GM12878 (cell line): ENCODE data around the gene BGLAP. TPM values are rescaled to one million over a fixed set of nuclear protein-coding genes. Genes with fewer than 3 reads are reported as not detected.

Source experiments
- ATAC-seq: fragments of 200-7000 bp; cut with Tn5 transposase; 3 replicates; pipeline ENCODE4 v1.9.1; 2020; ENCODE audit warnings: mild to moderate bottlenecking, moderate library complexity
- BruUV-seq: library from RNA; stranded (reverse); fragments of 400-500 nt; replicated peaks from 2 replicates; lab custom pipeline; 2021; lab: Mats Ljungman, UMichigan
- CTCF ChIA-PET: fragments of 300-600 bp; sonication (Branson Sonifier 250); formaldehyde crosslinking; extraction: SDS; loops from one replicate; lab custom pipeline; 2021; ENCODE audit warnings: inconsistent platforms; lab: Yijun Ruan, JAX
- POLR2A ChIA-PET: fragments of 350-600 bp; formaldehyde crosslinking; extraction: SDS; loops from one replicate; lab custom pipeline; 2021; ENCODE audit warnings: inconsistent platforms; lab: Charles Lee
- RAD21 ChIA-PET: fragments of 300-600 bp; sonication (Branson Sonifier 250); formaldehyde crosslinking; loops from one replicate; lab custom pipeline; 2023; ENCODE audit warnings: antibody characterized with exemption; ENCODE audit not compliant: unreplicated experiment; lab: Charles Lee
- SMC1A ChIA-PET: fragments of 300-600 bp; sonication (Branson Sonifier 250); formaldehyde crosslinking; loops from one replicate; lab custom pipeline; 2023; ENCODE audit not compliant: unreplicated experiment, uncharacterized antibody; lab: Charles Lee
- DNase-seq: peaks from one replicate; pipeline ENCODE4 v3.0.0-alpha.2; 2011; ENCODE audit warnings: low read depth, low spot score
- FAIRE-seq: peaks from 3 replicates; lab custom pipeline; 2011; peaks lifted over from hg19 to GRCh38; lab: Jason Lieb, UNC
- H2AFZ ChIP-seq: 2 replicates; pipeline ENCODE4 v1.6.0; 2011; ENCODE audit warnings: low read depth, low read length, control low read depth; ENCODE audit not compliant: control insufficient read depth
- H3K27ac ChIP-seq: 2 replicates; pipeline ENCODE4 v1.5.1; 2011; ENCODE audit warnings: control low read depth; ENCODE audit not compliant: control insufficient read depth, insufficient read depth
- H3K27me3 ChIP-seq, 2 experiments: replicated peaks in 1 of 2; 2 replicates each; pipeline versions ENCODE4 v1.6.0 to v1.6.1; 2011; ENCODE audit warnings: low read length in 1 of 2; ENCODE audit not compliant: control insufficient read depth in 2 of 2, insufficient read depth in 2 of 2
- H3K36me3 ChIP-seq, 2 experiments: 2 replicates each; pipeline ENCODE4 v1.5.1; 2011; ENCODE audit warnings: low read length in 1 of 2; ENCODE audit not compliant: control insufficient read depth in 2 of 2, insufficient read depth in 2 of 2
- H3K4me1 ChIP-seq: 2 replicates; pipeline ENCODE4 v1.6.1; 2011; ENCODE audit warnings: mild to moderate bottlenecking, low read length, moderate library complexity, mixed read lengths; ENCODE audit not compliant: control insufficient read depth, insufficient read depth
- H3K4me2 ChIP-seq: 2 replicates; pipeline ENCODE4 v1.6.0; 2011; ENCODE audit warnings: control low read depth; ENCODE audit not compliant: control insufficient read depth, insufficient read depth
- H3K4me3 ChIP-seq: fragments of 200-600 bp; sonication (generic); 2 replicates; pipeline ENCODE4 v1.5.1; 2016
- H3K79me2 ChIP-seq: 2 replicates; pipeline ENCODE4 v1.6.0; 2011; ENCODE audit warnings: low read length; ENCODE audit not compliant: control insufficient read depth, insufficient read depth
- H3K9ac ChIP-seq: 2 replicates; pipeline ENCODE4 v1.8.0; 2011; ENCODE audit warnings: low read length, control low read depth, mixed read lengths; ENCODE audit not compliant: control insufficient read depth, insufficient read depth
- H3K9me3 ChIP-seq: replicated peaks from 3 replicates; pipeline ENCODE4 v1.5.1; 2011; ENCODE audit warnings: mild to moderate bottlenecking, low read length; ENCODE audit not compliant: control insufficient read depth, insufficient read depth
- H4K20me1 ChIP-seq: 2 replicates; pipeline ENCODE4 v1.6.0; 2011; ENCODE audit not compliant: control insufficient read depth, insufficient read depth
- FOS ChIP-seq: IDR thresholded peaks from 3 replicates; pipeline ENCODE4 v1.6.1; 2011; ENCODE audit warnings: borderline replicate concordance; ENCODE audit not compliant: insufficient read length; ENCODE audit errors: extremely low read depth
- PKNOX1 ChIP-seq: fragments of 450-650 bp; IDR thresholded peaks from 2 replicates; pipeline ENCODE4 v1.6.1; 2016; ENCODE audit warnings: mild to moderate bottlenecking
- WGBS: methylation state at CpG from one replicate; pipeline ENCODE4 v1.1.6; 2016; ENCODE audit warnings: low lambda C conversion rate; ENCODE audit not compliant: insufficient replicate concordance, insufficient coverage; ENCODE audit errors: missing lambda C conversion rate; 5-methylcytosine and 5-hydroxymethylcytosine counted together
- in situ Hi-C: fragments of 300-500 bp; cut with MboI; formaldehyde crosslinking; loops from 9 replicates; pipeline ENCODE4 v1.14.3; 2018; ENCODE audit warnings: mixed read lengths
- intact Hi-C: fragments of 100-400 bp; cut with micrococcal nuclease; formaldehyde crosslinking; loops from one replicate; pipeline ENCODE4 v1.14.2; 2022; ENCODE audit not compliant: unreplicated experiment
- polyA plus RNA-seq, 11 experiments: library from polyadenylated mRNA; depleted of rRNA in 4 of 11; unstranded in 6 of 11; stranded (reverse) in 5 of 11; fragments of >200 nt; fragmentation: Nextera tagmentation in 4 of 11; fragmentation: Illumina TruSeq in 1 of 11; extraction: Ambion mirVana in 4 of 11; extraction: Trizol in 1 of 11; gene quantifications; 1 replicate in 1 of 11; 2 replicates in 10 of 11; pipeline versions ENCODE4 v1.2.1 to v1.2.3, GENCODE V29; 2011 to 2016; ENCODE audit warnings: inconsistent platforms in 2 of 11, missing spikeins in 2 of 11, low read depth in 1 of 11
- total RNA-seq, 4 experiments: library from RNA; depleted of rRNA in 3 of 4; stranded (reverse); fragments of >200 nt in 3 of 4; fragmentation: Illumina TruSeq in 1 of 4; extraction: Trizol in 1 of 4; gene quantifications; 2 replicates each; pipeline versions ENCODE4 v1.2.1 to v1.2.3, GENCODE V29; 2013 to 2021
- TF ChIP-seq, protein P1 (sequence below): fragments of 450-650 bp; conservative IDR thresholded peaks from 2 replicates; pipeline ENCODE4 v1.6.1; 2017; ENCODE audit warnings: mild to moderate bottlenecking, moderate library complexity
- TF ChIP-seq, protein P2 (sequence below): IDR thresholded peaks from 2 replicates; pipeline ENCODE4 v1.6.1; 2011; ENCODE audit warnings: borderline replicate concordance, low read depth, mild to moderate bottlenecking, moderate library complexity, mixed read lengths, low read length; ENCODE audit not compliant: insufficient read depth; ENCODE audit errors: extremely low read length

Gene BGLAP
- total and polyA plus RNA-seq, 10 of the 15 experiments (the other 5 are each of a cell fraction or from before 2014, with no cell fraction given), result 0.20 to 1.8 (median 0.40) TPM; not detected in 3

DNA sequence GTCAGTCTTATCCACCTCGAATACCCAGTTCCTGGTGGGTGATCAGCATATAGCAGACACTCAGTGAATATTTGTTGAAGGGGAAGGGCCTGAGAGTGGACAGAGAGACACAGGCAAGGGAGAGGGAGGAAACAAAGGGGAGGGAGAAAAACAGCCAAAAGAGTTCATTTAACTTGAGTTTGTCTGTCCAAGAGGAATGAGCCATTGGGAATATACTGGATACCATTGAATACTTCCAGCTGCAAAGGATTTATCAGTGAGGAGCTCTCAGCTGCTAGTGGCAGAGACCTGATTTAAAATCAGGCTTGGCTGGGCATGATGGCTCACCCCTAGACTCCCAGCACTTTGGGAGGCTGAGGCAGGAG lies 11.5 kb upstream of the BGLAP start:
- H3K36me3 ChIP-seq, result peaks cover 3 to 4% of the 10 kb centered on the region in 2 experiments; a peak in 3 of 4 replicates
- no peak overlapping the region for H2AFZ ChIP-seq
- TF ChIP-seq, protein P1, sequence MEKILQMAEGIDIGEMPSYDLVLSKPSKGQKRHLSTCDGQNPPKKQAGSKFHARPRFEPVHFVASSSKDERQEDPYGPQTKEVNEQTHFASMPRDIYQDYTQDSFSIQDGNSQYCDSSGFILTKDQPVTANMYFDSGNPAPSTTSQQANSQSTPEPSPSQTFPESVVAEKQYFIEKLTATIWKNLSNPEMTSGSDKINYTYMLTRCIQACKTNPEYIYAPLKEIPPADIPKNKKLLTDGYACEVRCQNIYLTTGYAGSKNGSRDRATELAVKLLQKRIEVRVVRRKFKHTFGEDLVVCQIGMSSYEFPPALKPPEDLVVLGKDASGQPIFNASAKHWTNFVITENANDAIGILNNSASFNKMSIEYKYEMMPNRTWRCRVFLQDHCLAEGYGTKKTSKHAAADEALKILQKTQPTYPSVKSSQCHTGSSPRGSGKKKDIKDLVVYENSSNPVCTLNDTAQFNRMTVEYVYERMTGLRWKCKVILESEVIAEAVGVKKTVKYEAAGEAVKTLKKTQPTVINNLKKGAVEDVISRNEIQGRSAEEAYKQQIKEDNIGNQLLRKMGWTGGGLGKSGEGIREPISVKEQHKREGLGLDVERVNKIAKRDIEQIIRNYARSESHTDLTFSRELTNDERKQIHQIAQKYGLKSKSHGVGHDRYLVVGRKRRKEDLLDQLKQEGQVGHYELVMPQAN, result no peak
- TF ChIP-seq, protein P2, sequence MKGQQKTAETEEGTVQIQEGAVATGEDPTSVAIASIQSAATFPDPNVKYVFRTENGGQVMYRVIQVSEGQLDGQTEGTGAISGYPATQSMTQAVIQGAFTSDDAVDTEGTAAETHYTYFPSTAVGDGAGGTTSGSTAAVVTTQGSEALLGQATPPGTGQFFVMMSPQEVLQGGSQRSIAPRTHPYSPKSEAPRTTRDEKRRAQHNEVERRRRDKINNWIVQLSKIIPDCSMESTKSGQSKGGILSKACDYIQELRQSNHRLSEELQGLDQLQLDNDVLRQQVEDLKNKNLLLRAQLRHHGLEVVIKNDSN, result no peak
- TF ChIP-seq FOS (no peak), PKNOX1 (no peak)
- no peak overlapping the region for H3K27ac ChIP-seq
- FAIRE-seq (no peak), DNase-seq (no peak), ATAC-seq (no peak)
- no peaks in the 10 kb centered on the region for H4K20me1 ChIP-seq
- in situ Hi-C loops, result no loop called here
- no peak overlapping the region for H3K9ac ChIP-seq
- ChIA-PET CTCF (interaction anchor here (2.4 to 14.2 kb wide), 2 partner anchors 82 to 88 kb away, joined by 16 to 502 read pairs; partner anchors contain the start of gene SEMA4A), SMC1A (interaction anchor here (14.3 kb wide), 1 partner anchor 79 kb away, joined by 411 read pairs; the partner anchor contains the start of gene SEMA4A), POLR2A (no interaction called here), RAD21 (interaction anchor here (10.0 kb wide), 1 partner anchor 82 kb away, joined by 361 read pairs; the partner anchor contains the start of gene SEMA4A)
- H3K79me2 ChIP-seq, result no peaks in the 10 kb centered on the region
- no peak overlapping the region for H3K4me3 ChIP-seq
- H3K27me3 ChIP-seq, result no peaks in the 10 kb centered on the region
- intact Hi-C loops, result no loop called here
- no TSS peak for BruUV-seq
- H3K4me1 ChIP-seq, result peaks cover 23% of the 10 kb centered on the region
- no peaks in the 10 kb centered on the region for H3K9me3 ChIP-seq
- H3K4me2 ChIP-seq, result no peak overlapping the region
- 100% methylated on average over 1 of the region's 1 CpG for WGBS
